Measurements from ENCODE around the gene CYP11A1.

CYP11A1 gene

GRCh38 chr15:74367296-74367854 is at the start of gene CYP11A1:
Gene CYP11A1, minus strand, starts transcription at chr15:74367646. Its CDS starts 61 bp downstream, at chr15:74367585.
- no peak for DNase-seq (ENCODE audit: low read depth)

- DNase-seq (ENCODE audit: low read depth), result peak; percentile 77
These were observed 49.8 kb upstream of the CYP11A1 start for GRCh38 chr15:74417225-74417624.

GRCh38 chr15:74415966-74416916 is 48.8 kb upstream of the CYP11A1 start:
- DNase-seq (ENCODE audit: low read depth), result no peak

GRCh38 chr15:74414603-74415338 is 47.3 kb upstream of the CYP11A1 start:
- DNase-seq (ENCODE audit: low read depth), result no peak

- DNase-seq (ENCODE audit: low read depth), result no peak
These were observed 46.7 kb upstream of the CYP11A1 start for GRCh38 chr15:74414081-74414580.

GRCh38 chr15:74413350-74414080 is 46.1 kb upstream of the CYP11A1 start:
- no peak for DNase-seq (ENCODE audit: low read depth)

- no peak for DNase-seq (ENCODE audit: low read depth)
These were observed 44.7 kb upstream of the CYP11A1 start for GRCh38 chr15:74412159-74412558.

- DNase-seq (ENCODE audit: low read depth), result no peak
These were observed 44.2 kb upstream of the CYP11A1 start for GRCh38 chr15:74411686-74412085.

GRCh38 chr15:74410502-74410901 is 43.1 kb upstream of the CYP11A1 start:
- no peak for DNase-seq (ENCODE audit: low read depth)

GRCh38 chr15:74409225-74409624 is 41.8 kb upstream of the CYP11A1 start:
- DNase-seq (ENCODE audit: low read depth), result no peak

- no peak for DNase-seq (ENCODE audit: low read depth)
These were observed 41.4 kb upstream of the CYP11A1 start for GRCh38 chr15:74408815-74409214.

GRCh38 chr15:74408385-74408784 is 40.9 kb upstream of the CYP11A1 start:
- no peak for DNase-seq (ENCODE audit: low read depth)

GRCh38 chr15:74406992-74407705 is 39.7 kb upstream of the CYP11A1 start:
- peak; percentile 84 for DNase-seq (ENCODE audit: low read depth)

- DNase-seq (ENCODE audit: low read depth), result no peak
These were observed 39.1 kb upstream of the CYP11A1 start for GRCh38 chr15:74406517-74406916.

GRCh38 chr15:74405823-74406222 is 38.4 kb upstream of the CYP11A1 start:
- no peak for DNase-seq (ENCODE audit: low read depth)

GRCh38 chr15:74403991-74404563 is 36.6 kb upstream of the CYP11A1 start:
- DNase-seq (ENCODE audit: low read depth), result no peak

GRCh38 chr15:74403588-74403919 is 36.1 kb upstream of the CYP11A1 start:
- DNase-seq (ENCODE audit: low read depth), result no peak

GRCh38 chr15:74402873-74403587 is 35.6 kb upstream of the CYP11A1 start:
- DNase-seq (ENCODE audit: low read depth), result no peak

GRCh38 chr15:74402337-74402841 is 34.9 kb upstream of the CYP11A1 start:
- DNase-seq (ENCODE audit: low read depth), result no peak

Measured in HS-5 (cell line).